ENCODE data around the gene BFSP2.
"Not testable (repeated sequence)": the region's sequence is repeated elsewhere in the genome, so short reads cannot be mapped to it uniquely, and the experiment has no call there.

The BFSP2 gene

GRCh38 chr3:133494469-133494868, 94.6 kb downstream of the BFSP2 start:
- H3F3A ChIP-seq (ENCODE audit: insufficient read depth, low read length) = no peaks in the 10 kb centered on the region; the same call in 1 of the 2 replicates
- H2AFZ ChIP-seq (ENCODE audit: low read length) = peak overlapping the region; percentile 31
- H3K4me1 ChIP-seq (ENCODE audit: insufficient read depth, low read length, severe bottlenecking) = peaks cover 75% of the 10 kb centered on the region
- no peaks in the 10 kb centered on the region for H3K9me3 ChIP-seq (ENCODE audit: low read length)
- H3K36me3 ChIP-seq (ENCODE audit: insufficient read depth, low read length) = peaks cover 4% of the 10 kb centered on the region
- no peaks in the 10 kb centered on the region for H3K9me2 ChIP-seq (ENCODE audit: low read depth, low read length)
- H3K4me3 ChIP-seq (ENCODE audit: low read depth, low read length, poor library complexity, severe bottlenecking) = no peak overlapping the region
- TF ChIP-seq, protein P1, sequence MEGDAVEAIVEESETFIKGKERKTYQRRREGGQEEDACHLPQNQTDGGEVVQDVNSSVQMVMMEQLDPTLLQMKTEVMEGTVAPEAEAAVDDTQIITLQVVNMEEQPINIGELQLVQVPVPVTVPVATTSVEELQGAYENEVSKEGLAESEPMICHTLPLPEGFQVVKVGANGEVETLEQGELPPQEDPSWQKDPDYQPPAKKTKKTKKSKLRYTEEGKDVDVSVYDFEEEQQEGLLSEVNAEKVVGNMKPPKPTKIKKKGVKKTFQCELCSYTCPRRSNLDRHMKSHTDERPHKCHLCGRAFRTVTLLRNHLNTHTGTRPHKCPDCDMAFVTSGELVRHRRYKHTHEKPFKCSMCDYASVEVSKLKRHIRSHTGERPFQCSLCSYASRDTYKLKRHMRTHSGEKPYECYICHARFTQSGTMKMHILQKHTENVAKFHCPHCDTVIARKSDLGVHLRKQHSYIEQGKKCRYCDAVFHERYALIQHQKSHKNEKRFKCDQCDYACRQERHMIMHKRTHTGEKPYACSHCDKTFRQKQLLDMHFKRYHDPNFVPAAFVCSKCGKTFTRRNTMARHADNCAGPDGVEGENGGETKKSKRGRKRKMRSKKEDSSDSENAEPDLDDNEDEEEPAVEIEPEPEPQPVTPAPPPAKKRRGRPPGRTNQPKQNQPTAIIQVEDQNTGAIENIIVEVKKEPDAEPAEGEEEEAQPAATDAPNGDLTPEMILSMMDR (IDR thresholded peaks at IDR 0.05; ENCODE audit: low read length) = peak; percentile 70
- TF ChIP-seq EZH2 (IDR thresholded peaks at IDR 0.05; ENCODE audit: borderline replicate concordance, low read length) = no peak
- H3K9ac ChIP-seq (ENCODE audit: low read length) = peak overlapping the region; percentile 3; the same call in 1 of the 2 replicates
- peak overlapping the region; percentile 73 for H3K27ac ChIP-seq (ENCODE audit: low read depth, low read length, poor library complexity, severe bottlenecking)
- peak overlapping the region; percentile 16 for H3K4me2 ChIP-seq (ENCODE audit: low read length)
- no peaks in the 10 kb centered on the region for H4K20me1 ChIP-seq (ENCODE audit: insufficient read depth, low read length)
- H3K27me3 ChIP-seq (ENCODE audit: insufficient read depth, low read length) = no peaks in the 10 kb centered on the region
- peaks cover 9% of the 10 kb centered on the region; the same call in 1 of the 2 replicates for H3K79me2 ChIP-seq (ENCODE audit: insufficient read depth, low read length)

GRCh38 chr3:133502542-133502941, 102.7 kb downstream of the BFSP2 start:
- H3K36me3 ChIP-seq (ENCODE audit: insufficient read depth, low read length) = not testable (repeated sequence)

DNA sequence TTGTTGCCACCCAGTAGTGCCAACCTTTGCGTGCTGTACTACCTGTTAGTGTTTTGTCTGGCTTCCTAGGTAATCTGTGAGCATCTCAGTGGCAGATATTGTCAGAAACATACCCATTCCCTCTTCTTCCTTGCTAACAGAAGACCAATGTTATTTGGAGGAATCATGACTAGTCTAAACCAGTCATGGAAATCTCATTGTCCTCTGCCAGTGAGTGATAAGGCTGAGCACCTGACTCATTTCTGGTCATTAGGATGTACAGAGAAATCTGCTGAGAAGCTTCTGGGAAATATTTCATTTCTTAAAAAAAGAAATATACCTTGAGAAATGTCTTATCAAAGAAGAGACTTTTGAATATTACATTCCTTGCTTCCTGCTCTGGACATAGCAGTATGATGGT, 103.6 kb downstream of the BFSP2 start:
- Histone ChIP-seq H3K9me2 (ENCODE audit: low read depth, low read length) (no peaks in the 10 kb centered on the region), H3K9me3 (ENCODE audit: low read length) (no peaks in the 10 kb centered on the region), H3K27me3 (ENCODE audit: insufficient read depth, low read length) (no peaks in the 10 kb centered on the region), H2AFZ (ENCODE audit: low read length) (no peak overlapping the region), H4K20me1 (ENCODE audit: insufficient read depth, low read length) (no peaks in the 10 kb centered on the region), H3K27ac (ENCODE audit: low read depth, low read length, poor library complexity, severe bottlenecking) (no peak overlapping the region), H3K36me3 (ENCODE audit: insufficient read depth, low read length) (no peaks in the 10 kb centered on the region), H3K9ac (ENCODE audit: low read length) (no peak overlapping the region), H3K79me2 (ENCODE audit: insufficient read depth, low read length) (no peaks in the 10 kb centered on the region), H3K4me3 (ENCODE audit: low read depth, low read length, poor library complexity, severe bottlenecking) (no peak overlapping the region), H3K4me1 (ENCODE audit: insufficient read depth, low read length, severe bottlenecking) (peaks cover 49% of the 10 kb centered on the region), H3K4me2 (ENCODE audit: low read length) (no peak overlapping the region), H3F3A (ENCODE audit: insufficient read depth, low read length) (no peaks in the 10 kb centered on the region)
- no peak for TF ChIP-seq EZH2 (IDR thresholded peaks at IDR 0.05; ENCODE audit: borderline replicate concordance, low read length)
- TF ChIP-seq, protein P1 (IDR thresholded peaks at IDR 0.05; ENCODE audit: low read length) = no peak

More at GRCh38 chr3:133502542-133502941, 102.7 kb downstream of the BFSP2 start:
- not testable (repeated sequence) for H3K79me2 ChIP-seq (ENCODE audit: insufficient read depth, low read length); H3K4me2 ChIP-seq (ENCODE audit: low read length); H3K9ac ChIP-seq (ENCODE audit: low read length); H4K20me1 ChIP-seq (ENCODE audit: insufficient read depth, low read length); H3F3A ChIP-seq (ENCODE audit: insufficient read depth, low read length); H3K27me3 ChIP-seq (ENCODE audit: insufficient read depth, low read length); H2AFZ ChIP-seq (ENCODE audit: low read length); H3K9me3 ChIP-seq (ENCODE audit: low read length); H3K9me2 ChIP-seq (ENCODE audit: low read depth, low read length); H3K27ac ChIP-seq (ENCODE audit: low read depth, low read length, poor library complexity, severe bottlenecking); H3K4me3 ChIP-seq (ENCODE audit: low read depth, low read length, poor library complexity, severe bottlenecking)
- peaks cover 49% of the 10 kb centered on the region for H3K4me1 ChIP-seq (ENCODE audit: insufficient read depth, low read length, severe bottlenecking)

DNA sequence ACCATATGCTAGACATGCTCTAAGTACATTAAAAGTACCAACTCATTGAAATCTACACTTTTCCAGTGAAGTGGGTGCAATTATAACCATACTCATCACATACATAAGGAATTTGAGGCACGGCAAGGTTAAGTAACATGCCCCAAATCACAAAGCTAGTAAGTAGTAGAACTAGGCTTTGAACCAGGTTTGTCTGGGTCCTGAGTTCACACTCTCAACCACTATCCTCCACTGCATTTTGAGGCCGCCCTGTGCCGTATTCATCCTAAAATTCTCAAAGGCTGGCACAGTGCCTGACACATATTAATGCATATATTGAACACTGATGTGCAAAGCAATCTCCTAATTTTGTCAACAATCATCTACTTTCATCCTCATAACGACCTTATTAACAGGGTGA, 104.9 kb downstream of the BFSP2 start:
- H3K4me1 ChIP-seq (ENCODE audit: insufficient read depth, low read length, severe bottlenecking) = peaks cover 40% of the 10 kb centered on the region

More for the DNA sequence above, 104.9 kb downstream of the BFSP2 start:
- Histone ChIP-seq H4K20me1 (ENCODE audit: insufficient read depth, low read length) (no peaks in the 10 kb centered on the region), H3K27me3 (ENCODE audit: insufficient read depth, low read length) (no peaks in the 10 kb centered on the region), H3K9me3 (ENCODE audit: low read length) (no peaks in the 10 kb centered on the region), H3K4me2 (ENCODE audit: low read length) (no peak overlapping the region), H3K79me2 (ENCODE audit: insufficient read depth, low read length) (no peaks in the 10 kb centered on the region), H3K9me2 (ENCODE audit: low read depth, low read length) (no peaks in the 10 kb centered on the region), H3K4me3 (ENCODE audit: low read depth, low read length, poor library complexity, severe bottlenecking) (no peak overlapping the region), H3F3A (ENCODE audit: insufficient read depth, low read length) (no peaks in the 10 kb centered on the region), H2AFZ (ENCODE audit: low read length) (no peak overlapping the region), H3K27ac (ENCODE audit: low read depth, low read length, poor library complexity, severe bottlenecking) (no peak overlapping the region), H3K9ac (ENCODE audit: low read length) (no peak overlapping the region), H3K36me3 (ENCODE audit: insufficient read depth, low read length) (no peaks in the 10 kb centered on the region)
- TF ChIP-seq, protein P1 (IDR thresholded peaks at IDR 0.05; ENCODE audit: low read length) = no peak
